Measurements from ENCODE around the gene SMPDL3A. TPM values are rescaled to one million over a fixed set of nuclear protein-coding genes. Genes with fewer than 3 reads are reported as not detected.

SMPDL3A gene
- total and polyA plus RNA-seq, 2 experiments from 2014 or later = 115 to 126 TPM

DNA sequence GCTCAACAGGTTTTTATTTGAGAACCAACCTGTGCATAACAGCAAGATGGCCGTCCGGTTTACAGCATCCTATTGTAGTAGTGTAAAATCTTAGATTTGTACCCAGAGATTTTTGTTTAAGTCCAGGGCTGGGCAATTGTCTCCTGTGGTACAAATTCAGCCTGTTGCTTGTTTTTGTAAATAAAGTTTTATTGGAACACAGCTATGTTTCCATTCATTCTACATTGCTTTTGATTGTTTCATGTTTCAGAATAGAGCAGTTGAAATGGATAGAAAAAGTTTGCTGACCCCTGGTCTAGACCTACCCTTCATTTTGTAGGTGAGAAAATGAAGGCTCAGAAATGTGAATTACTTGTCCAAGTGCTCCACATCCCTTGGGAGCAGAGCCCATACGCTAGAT, 8.5 kb downstream of the SMPDL3A start:
- Histone ChIP-seq H3K9me3 (ENCODE audit: low read depth) (no peaks in the 10 kb centered on the region), H3K27me3 (no peaks in the 10 kb centered on the region), H3K4me2 (peak overlapping the region; percentile 14), H3K27ac (peak overlapping the region; percentile 75), H4K20me1 (ENCODE audit: insufficient read depth, poor library complexity, severe bottlenecking) (no peaks in the 10 kb centered on the region), H3K79me2 (peaks cover 54% of the 10 kb centered on the region), H3K4me3 (no peak overlapping the region), H3K36me3 (replicated peaks; ENCODE audit: insufficient read depth, low read depth) (no peaks in the 10 kb centered on the region), H3K9me2 (replicated peaks; ENCODE audit: insufficient read depth) (no peaks in the 10 kb centered on the region), H2AFZ (no peak overlapping the region), H3K4me1 (ENCODE audit: insufficient read depth) (peaks cover 49% of the 10 kb centered on the region)
- WGBS (ENCODE audit: low lambda C conversion rate, missing lambda C conversion rate) = 98% methylated on average over 3 of the region's 3 CpGs
- TF ChIP-seq EZH2phosphoT487 (IDR thresholded peaks at IDR 0.05; ENCODE audit: low read depth, severe bottlenecking, unreplicated experiment) (no peak), EZH2 (IDR thresholded peaks at IDR 0.05; ENCODE audit: borderline replicate concordance) (no peak)
- TF ChIP-seq, protein P1, sequence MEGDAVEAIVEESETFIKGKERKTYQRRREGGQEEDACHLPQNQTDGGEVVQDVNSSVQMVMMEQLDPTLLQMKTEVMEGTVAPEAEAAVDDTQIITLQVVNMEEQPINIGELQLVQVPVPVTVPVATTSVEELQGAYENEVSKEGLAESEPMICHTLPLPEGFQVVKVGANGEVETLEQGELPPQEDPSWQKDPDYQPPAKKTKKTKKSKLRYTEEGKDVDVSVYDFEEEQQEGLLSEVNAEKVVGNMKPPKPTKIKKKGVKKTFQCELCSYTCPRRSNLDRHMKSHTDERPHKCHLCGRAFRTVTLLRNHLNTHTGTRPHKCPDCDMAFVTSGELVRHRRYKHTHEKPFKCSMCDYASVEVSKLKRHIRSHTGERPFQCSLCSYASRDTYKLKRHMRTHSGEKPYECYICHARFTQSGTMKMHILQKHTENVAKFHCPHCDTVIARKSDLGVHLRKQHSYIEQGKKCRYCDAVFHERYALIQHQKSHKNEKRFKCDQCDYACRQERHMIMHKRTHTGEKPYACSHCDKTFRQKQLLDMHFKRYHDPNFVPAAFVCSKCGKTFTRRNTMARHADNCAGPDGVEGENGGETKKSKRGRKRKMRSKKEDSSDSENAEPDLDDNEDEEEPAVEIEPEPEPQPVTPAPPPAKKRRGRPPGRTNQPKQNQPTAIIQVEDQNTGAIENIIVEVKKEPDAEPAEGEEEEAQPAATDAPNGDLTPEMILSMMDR (IDR thresholded peaks at IDR 0.05; ENCODE audit: poor library complexity) = no peak
- DNase-seq (ENCODE audit: low spot score) = no peak

- H2AFZ ChIP-seq = no peak overlapping the region
- WGBS (ENCODE audit: low lambda C conversion rate, missing lambda C conversion rate) = 49% methylated on average over 6 of the region's 6 CpGs
- TF ChIP-seq, protein P1 (IDR thresholded peaks at IDR 0.05; ENCODE audit: poor library complexity) = no peak
- no peak for TF ChIP-seq EZH2phosphoT487 (IDR thresholded peaks at IDR 0.05; ENCODE audit: low read depth, severe bottlenecking, unreplicated experiment)
- no peak for TF ChIP-seq EZH2 (IDR thresholded peaks at IDR 0.05; ENCODE audit: borderline replicate concordance)
- H3K27me3 ChIP-seq = no peaks in the 10 kb centered on the region
- peak overlapping the region; percentile 75 for H3K27ac ChIP-seq
- no peaks in the 10 kb centered on the region for H3K36me3 ChIP-seq (replicated peaks; ENCODE audit: insufficient read depth, low read depth)
- DNase-seq (ENCODE audit: low spot score) = peak; percentile 87
- H3K4me2 ChIP-seq = peak overlapping the region; percentile 14
- peaks cover 48% of the 10 kb centered on the region for H3K79me2 ChIP-seq
- no peak overlapping the region for H3K4me3 ChIP-seq
- H3K9me2 ChIP-seq (replicated peaks; ENCODE audit: insufficient read depth) = no peaks in the 10 kb centered on the region
- no peaks in the 10 kb centered on the region for H4K20me1 ChIP-seq (ENCODE audit: insufficient read depth, poor library complexity, severe bottlenecking)
- no peaks in the 10 kb centered on the region for H3K9me3 ChIP-seq (ENCODE audit: low read depth)
- H3K4me1 ChIP-seq (ENCODE audit: insufficient read depth) = peaks cover 49% of the 10 kb centered on the region
Observed at GRCh38 chr6:122798099-122798641, 9.1 kb downstream of the SMPDL3A start.

GRCh38 chr6:122799140-122799745, 10.2 kb downstream of the SMPDL3A start:
- Histone ChIP-seq H3K27me3 (no peaks in the 10 kb centered on the region), H3K9me2 (replicated peaks; ENCODE audit: insufficient read depth) (no peaks in the 10 kb centered on the region), H3K36me3 (replicated peaks; ENCODE audit: insufficient read depth, low read depth) (no peaks in the 10 kb centered on the region), H3K4me3 (no peak overlapping the region), H3K9me3 (ENCODE audit: low read depth) (no peaks in the 10 kb centered on the region), H2AFZ (no peak overlapping the region), H3K4me2 (peak overlapping the region; percentile 14), H3K27ac (peak overlapping the region; percentile 75), H3K79me2 (peaks cover 37% of the 10 kb centered on the region), H4K20me1 (ENCODE audit: insufficient read depth, poor library complexity, severe bottlenecking) (no peaks in the 10 kb centered on the region), H3K4me1 (ENCODE audit: insufficient read depth) (peaks cover 47% of the 10 kb centered on the region)
- TF ChIP-seq, protein P1 (IDR thresholded peaks at IDR 0.05; ENCODE audit: poor library complexity) = no peak
- WGBS (ENCODE audit: low lambda C conversion rate, missing lambda C conversion rate) = 72% methylated on average over 4 of the region's 4 CpGs
- no peak for DNase-seq (ENCODE audit: low spot score)
